CD14-positive monocyte (primary cell): ENCODE results near the gene CACNA2D1. TPM values are rescaled to one million over a fixed set of nuclear protein-coding genes. Genes with fewer than 3 reads are reported as not detected.

Source experiments
- DNase-seq, 3 donors: peaks; one replicate each; pipeline ENCODE4 v3.0.0-alpha.2; 2011 to 2022
- H2AFZ ChIP-seq: 2 replicates; pipeline ENCODE4 v1.6.0; 2012; ENCODE audit warnings: mild to moderate bottlenecking, low read depth, low read length, inconsistent platforms; ENCODE audit not compliant: insufficient read depth, poor library complexity, severe bottlenecking
- H3K27ac ChIP-seq, 2 donors: 1 replicate in 1 of 2; 2 replicates in 1 of 2; pipeline ENCODE4 v1.5.1; 2012 to 2013; ENCODE audit warnings: low read length in 2 of 2, control low read depth in 1 of 2, inconsistent platforms in 1 of 2, low read depth in 1 of 2, mild to moderate bottlenecking in 1 of 2
- H3K27me3 ChIP-seq, 2 donors: one replicate each; pipeline versions ENCODE4 v1.6.0 to v1.6.1; 2011 to 2013; ENCODE audit warnings: low read length in 2 of 2; ENCODE audit not compliant: control insufficient read depth in 2 of 2, insufficient read depth in 2 of 2
- H3K36me3 ChIP-seq, 2 donors: replicated peaks in 1 of 2; 1 replicate in 1 of 2; 2 replicates in 1 of 2; pipeline versions ENCODE4 v1.5.1 to v1.6.1; 2012 to 2013; ENCODE audit warnings: low read length in 2 of 2, control low read depth in 1 of 2, inconsistent platforms in 1 of 2, mild to moderate bottlenecking in 1 of 2; ENCODE audit not compliant: insufficient read depth in 2 of 2, control insufficient read depth in 1 of 2
- H3K4me1 ChIP-seq, 2 donors: 1 replicate in 1 of 2; 2 replicates in 1 of 2; pipeline versions ENCODE4 v1.5.1 to v1.6.1; 2012 to 2013; ENCODE audit warnings: low read length in 2 of 2, control low read depth in 1 of 2, inconsistent platforms in 1 of 2, mild to moderate bottlenecking in 1 of 2, moderate library complexity in 1 of 2; ENCODE audit not compliant: insufficient read depth in 2 of 2, control insufficient read depth in 1 of 2
- H3K4me2 ChIP-seq: replicated peaks from 2 replicates; pipeline ENCODE3; 2012; ENCODE audit warnings: low read length, moderate library complexity, mild to moderate bottlenecking; ENCODE audit not compliant: poor library complexity, severe bottlenecking; ENCODE audit errors: extremely low read depth
- H3K4me3 ChIP-seq, 3 experiments: fragments of 200-600 bp in 1 of 3; sonication (generic) in 1 of 3; replicated peaks in 1 of 3; 1 replicate in 2 of 3; 2 replicates in 1 of 3; pipeline ENCODE4 v1.5.1; 2011 to 2013; ENCODE audit warnings: low read length in 3 of 3, mild to moderate bottlenecking in 3 of 3, control low read depth in 2 of 3, low read depth in 2 of 3, inconsistent platforms in 1 of 3, moderate library complexity in 1 of 3
- H3K79me2 ChIP-seq: 2 replicates; pipeline ENCODE4 v1.6.0; 2012; ENCODE audit warnings: mild to moderate bottlenecking, control low read depth, inconsistent platforms, low read length, moderate library complexity; ENCODE audit not compliant: insufficient read depth
- H3K9ac ChIP-seq: 2 replicates; pipeline ENCODE4 v1.6.0; 2017; ENCODE audit warnings: low read length, mild to moderate bottlenecking; ENCODE audit not compliant: insufficient read depth, poor library complexity, severe bottlenecking
- H3K9me3 ChIP-seq, 2 donors: replicated peaks in 1 of 2; 1 replicate in 1 of 2; 2 replicates in 1 of 2; pipeline versions ENCODE4 v1.5.1 to v1.6.1; 2012 to 2013; ENCODE audit warnings: low read length in 2 of 2, control low read depth in 1 of 2; ENCODE audit not compliant: control insufficient read depth in 1 of 2, insufficient read depth in 1 of 2
- H4K20me1 ChIP-seq: 2 replicates; pipeline ENCODE4 v1.6.0; 2012; ENCODE audit warnings: mild to moderate bottlenecking, low read length, control low read depth, moderate library complexity; ENCODE audit not compliant: insufficient read depth
- H3K27ac Mint-ChIP-seq, 7 donors: one replicate each; pipeline ENCODE4 v1.8.0; 2020; ENCODE audit warnings: mild to moderate bottlenecking in 7 of 7, mixed read lengths in 7 of 7, moderate library complexity in 6 of 7, inconsistent platforms in 2 of 7
- H3K27me3 Mint-ChIP-seq, 3 donors: one replicate each; pipeline ENCODE4 v1.8.0; 2021 to 2022; ENCODE audit warnings: low read depth in 3 of 3, mild to moderate bottlenecking in 3 of 3, mixed read lengths in 3 of 3, moderate library complexity in 3 of 3, inconsistent platforms in 1 of 3
- H3K36me3 Mint-ChIP-seq, 2 donors: one replicate each; pipeline ENCODE4 v1.8.0; 2020; ENCODE audit warnings: mixed read lengths in 2 of 2, inconsistent platforms in 1 of 2, mild to moderate bottlenecking in 1 of 2
- H3K4me1 Mint-ChIP-seq: one replicate; pipeline ENCODE4 v1.8.0; 2020; ENCODE audit warnings: mild to moderate bottlenecking, mixed read lengths
- H3K4me3 Mint-ChIP-seq, 2 donors: one replicate each; pipeline ENCODE4 v1.8.0; 2020; ENCODE audit warnings: mild to moderate bottlenecking in 2 of 2, mixed read lengths in 2 of 2, moderate library complexity in 1 of 2
- H3K9me3 Mint-ChIP-seq, 7 donors: one replicate each; pipeline ENCODE4 v1.8.0; 2020 to 2022; ENCODE audit warnings: mixed read lengths in 7 of 7, mild to moderate bottlenecking in 6 of 7, moderate library complexity in 6 of 7, inconsistent platforms in 2 of 7
- CTCF ChIP-seq: fragments of 200-600 bp; IDR thresholded peaks from one replicate; pipeline ENCODE4 v1.8.0; 2022; ENCODE audit warnings: antibody characterized with exemption, mild to moderate bottlenecking
- WGBS: methylation state at CpG from one replicate; pipeline ENCODE4 v1.1.5; 2013; ENCODE audit warnings: missing lambda C conversion rate; ENCODE audit not compliant: insufficient coverage; 5-methylcytosine and 5-hydroxymethylcytosine counted together
- intact Hi-C, 2 donors: fragments of 100-400 bp; cut with micrococcal nuclease; formaldehyde crosslinking; loops; one replicate each; pipeline versions ENCODE4 v1.15.0 to v1.15.1; 2023
- polyA plus RNA-seq, 3 donors: library from polyadenylated mRNA; depleted of rRNA in 1 of 3; unstranded in 2 of 3; stranded (reverse) in 1 of 3; fragments of 300-500 nt in 2 of 3; fragments of >200 nt in 1 of 3; fragmentation: Illumina TruSeq in 2 of 3; gene quantifications; 1 replicate in 2 of 3; 2 replicates in 1 of 3; pipeline ENCODE4 v1.2.3, GENCODE V29; 2012 to 2021

The CACNA2D1 gene
- polyA plus RNA-seq, 3 donors, result 0.02 TPM; not detected in 2

GRCh38 chr7:82405301-82405700, 38.3 kb downstream of the CACNA2D1 start:
- Mint-ChIP-seq H3K4me1 (no peaks in the 10 kb centered on the region), H3K4me3 (no peak overlapping the region), H3K9me3 (peaks cover 0 to 1% (median 0%) of the 10 kb centered on the region in 7 donors), H3K36me3 (no peaks in the 10 kb centered on the region), H3K27ac (no peak overlapping the region), H3K27me3 (no peaks in the 10 kb centered on the region)
- H3K79me2 ChIP-seq, result no peaks in the 10 kb centered on the region
- no peak overlapping the region for H2AFZ ChIP-seq
- intact Hi-C loops, result no loop called here
- no peak for TF ChIP-seq CTCF
- no peaks in the 10 kb centered on the region for H3K27me3 ChIP-seq
- no peak overlapping the region for H3K9ac ChIP-seq
- DNase-seq, result no peak
- no peaks in the 10 kb centered on the region for H3K9me3 ChIP-seq
- no peak overlapping the region for H3K4me3 ChIP-seq
- WGBS, result no CpG with 5 or more reads among the region's 1 CpG
- no peaks in the 10 kb centered on the region for H3K4me1 ChIP-seq
- H3K4me2 ChIP-seq, result no peak overlapping the region
- H3K36me3 ChIP-seq, result no peaks in the 10 kb centered on the region
- no peak overlapping the region for H3K27ac ChIP-seq
- no peaks in the 10 kb centered on the region for H4K20me1 ChIP-seq

GRCh38 chr7:82404652-82405051, 38.9 kb downstream of the CACNA2D1 start:
- H3K9me3 Mint-ChIP-seq, result peaks cover 0 to 3% (median 0%) of the 10 kb centered on the region in 7 donors
- Histone ChIP-seq H3K9me3 (no peaks in the 10 kb centered on the region), H3K79me2 (no peaks in the 10 kb centered on the region), H3K4me1 (no peaks in the 10 kb centered on the region), H3K9ac (no peak overlapping the region), H3K36me3 (no peaks in the 10 kb centered on the region), H3K4me2 (no peak overlapping the region), H3K27me3 (no peaks in the 10 kb centered on the region), H3K27ac (no peak overlapping the region), H3K4me3 (no peak overlapping the region), H4K20me1 (no peaks in the 10 kb centered on the region), H2AFZ (no peak overlapping the region)
- no peak for TF ChIP-seq CTCF
- H3K4me3 Mint-ChIP-seq, result no peak overlapping the region
- H3K36me3 Mint-ChIP-seq, result no peaks in the 10 kb centered on the region
- H3K27ac Mint-ChIP-seq, result no peak overlapping the region
- no CpG with 5 or more reads among the region's 2 CpGs for WGBS
- DNase-seq, result no peak
- intact Hi-C loops, result no loop called here
- H3K27me3 Mint-ChIP-seq, result no peaks in the 10 kb centered on the region
- H3K4me1 Mint-ChIP-seq, result no peaks in the 10 kb centered on the region
